ENCODE data around the gene BROX.
"Not testable (repeated sequence)": the region's sequence is repeated elsewhere in the genome, so short reads cannot be mapped to it uniquely, and the experiment has no call there.

GRCh38 chr1:222762178-222762577 lies 49.8 kb downstream of the BROX start:
- not testable (repeated sequence) for TF ChIP-seq CTCF (conservative IDR thresholded peaks at IDR 0.05); ZFX (IDR thresholded peaks at IDR 0.05)
